ENCODE data around the gene PCSK6. TPM values are rescaled to one million over a fixed set of nuclear protein-coding genes. Genes with fewer than 3 reads are reported as not detected.

PCSK6 gene
- total RNA-seq, 1 experiment from 2014 or later: 2.9 TPM

GRCh38 chr15:101482526-101483371 lies 6.8 kb downstream of the PCSK6 start:
- peaks cover 16% of the 10 kb centered on the region for H3K27me3 Mint-ChIP-seq (ENCODE audit: low read depth)
- TF ChIP-seq ZMAT4 (CRISPR knock-in tag; IDR thresholded peaks at IDR 0.05) (no peak), ATF2 (CRISPR knock-in tag; IDR thresholded peaks at IDR 0.05; ENCODE audit: borderline replicate concordance, low read depth) (no peak), CREB1 (CRISPR knock-in tag; IDR thresholded peaks at IDR 0.05) (no peak), ZNF532 (CRISPR knock-in tag; IDR thresholded peaks at IDR 0.05; ENCODE audit: borderline replicate concordance) (no peak), GTF2I (CRISPR knock-in tag; conservative IDR thresholded peaks at IDR 0.05) (no peak), ZSCAN18 (CRISPR knock-in tag; IDR thresholded peaks at IDR 0.05) (no peak), ZNF425 (CRISPR knock-in tag; conservative IDR thresholded peaks at IDR 0.05) (no peak), FOXP4 (CRISPR knock-in tag; IDR thresholded peaks at IDR 0.05) (no peak), ZNF232 (CRISPR knock-in tag; IDR thresholded peaks at IDR 0.05) (no peak), JUN (CRISPR knock-in tag; IDR thresholded peaks at IDR 0.05) (no peak), ZNF138 (CRISPR knock-in tag; conservative IDR thresholded peaks at IDR 0.05) (no peak), PRRX2 (CRISPR knock-in tag; IDR thresholded peaks at IDR 0.05) (no peak)
- H3K4me1 Mint-ChIP-seq: peaks cover 11% of the 10 kb centered on the region
- H3K36me3 Mint-ChIP-seq: no peaks in the 10 kb centered on the region
- DNase-seq (ENCODE audit: low spot score) (no peak), ATAC-seq (no peak)
- ChIA-PET CTCF (interaction anchor here (0.8 kb wide), 1 partner anchor 19 kb away, joined by 4 read pairs; no protein-coding TSS in a partner anchor), POLR2A (no interaction called here)
- no peaks in the 10 kb centered on the region for H3K9me3 Mint-ChIP-seq
- no peak overlapping the region for H3K27ac Mint-ChIP-seq
- H3K4me3 Mint-ChIP-seq: no peak overlapping the region
